Ishikawa (cell line): ENCODE results near the gene EMC8.

Source experiments
- CEBPB ChIP-seq: IDR thresholded peaks from 2 replicates; pipeline ENCODE4 v1.6.1; 2012
- CREB1 ChIP-seq: IDR thresholded peaks from 2 replicates; pipeline ENCODE4 v1.6.1; 2012; ENCODE audit warnings: low read depth
- EGR1 ChIP-seq: IDR thresholded peaks from 2 replicates; pipeline ENCODE4 v1.6.1; 2012
- EP300 ChIP-seq: IDR thresholded peaks from 2 replicates; pipeline ENCODE4 v1.6.1; 2012; ENCODE audit warnings: borderline replicate concordance
- FOXM1 ChIP-seq: IDR thresholded peaks from 2 replicates; pipeline ENCODE4 v1.6.1; 2012; ENCODE audit warnings: low read depth, borderline replicate concordance
- MAX ChIP-seq: IDR thresholded peaks from 2 replicates; pipeline ENCODE4 v1.6.1; 2012
- NFIC ChIP-seq: IDR thresholded peaks from 2 replicates; pipeline ENCODE4 v1.6.1; 2012
- RAD21 ChIP-seq: IDR thresholded peaks from 2 replicates; pipeline ENCODE4 v1.6.1; 2012; ENCODE audit warnings: low read depth
- REST ChIP-seq: IDR thresholded peaks from 2 replicates; pipeline ENCODE4 v1.6.1; 2012; ENCODE audit warnings: low read depth, mild to moderate bottlenecking
- TAF1 ChIP-seq: IDR thresholded peaks from 2 replicates; pipeline ENCODE4 v1.6.1; 2012; ENCODE audit warnings: low read depth, mild to moderate bottlenecking
- TCF12 ChIP-seq: IDR thresholded peaks from 2 replicates; pipeline ENCODE4 v1.6.1; 2012; ENCODE audit warnings: low read depth
- TEAD4 ChIP-seq: IDR thresholded peaks from 2 replicates; pipeline ENCODE4 v1.6.1; 2012
- USF1 ChIP-seq: IDR thresholded peaks from 2 replicates; pipeline ENCODE4 v1.6.1; 2012
- YY1 ChIP-seq: IDR thresholded peaks from 2 replicates; pipeline ENCODE4 v1.6.1; 2012; ENCODE audit warnings: low read depth
- ZBTB7A ChIP-seq: IDR thresholded peaks from 2 replicates; pipeline ENCODE4 v1.6.1; 2012; ENCODE audit warnings: low read depth

The EMC8 gene

GRCh38 chr16:85846461-85846860 lies 47.1 kb upstream of the EMC8 start:
- TF ChIP-seq EP300, result no peak
- TF ChIP-seq TCF12, result no peak
- no peak for TF ChIP-seq ZBTB7A
- TF ChIP-seq RAD21, result no peak
- no peak for TF ChIP-seq CEBPB
- TF ChIP-seq USF1, result no peak
- no peak for TF ChIP-seq FOXM1
- TF ChIP-seq MAX, result no peak
- TF ChIP-seq EGR1, result no peak
- TF ChIP-seq CREB1, result no peak
- TF ChIP-seq TEAD4, result no peak
- TF ChIP-seq YY1, result no peak
- no peak for TF ChIP-seq REST
- no peak for TF ChIP-seq NFIC
- no peak for TF ChIP-seq TAF1

- TF ChIP-seq MAX, result no peak
- no peak for TF ChIP-seq TEAD4
- no peak for TF ChIP-seq YY1
- no peak for TF ChIP-seq NFIC
- TF ChIP-seq FOXM1, result no peak
- TF ChIP-seq CEBPB, result no peak
Measured at GRCh38 chr16:85845266-85845665, 45.9 kb upstream of the EMC8 start.

GRCh38 chr16:85844786-85845185 lies 45.4 kb upstream of the EMC8 start:
- TF ChIP-seq USF1 (no peak), TCF12 (no peak)

GRCh38 chr16:85844169-85844481 lies 44.8 kb upstream of the EMC8 start:
- TF ChIP-seq TEAD4 (no peak), EP300 (no peak), TCF12 (no peak), RAD21 (no peak), YY1 (no peak), CEBPB (no peak), CREB1 (no peak), USF1 (no peak), TAF1 (no peak), FOXM1 (no peak), NFIC (no peak), REST (no peak), ZBTB7A (no peak), EGR1 (no peak), MAX (no peak)

GRCh38 chr16:85843471-85844168 lies 44.3 kb upstream of the EMC8 start:
- TF ChIP-seq YY1, result no peak
- TF ChIP-seq FOXM1, result no peak
- TF ChIP-seq TAF1, result no peak
- no peak for TF ChIP-seq EGR1
- TF ChIP-seq USF1, result no peak
- no peak for TF ChIP-seq TCF12
- no peak for TF ChIP-seq TEAD4

- TF ChIP-seq TAF1, result no peak
- TF ChIP-seq EGR1, result no peak
- no peak for TF ChIP-seq TEAD4
- TF ChIP-seq TCF12, result no peak
- TF ChIP-seq RAD21, result no peak
- no peak for TF ChIP-seq NFIC
- TF ChIP-seq YY1, result no peak
- TF ChIP-seq ZBTB7A, result no peak
- TF ChIP-seq FOXM1, result no peak
- TF ChIP-seq CREB1, result no peak
- no peak for TF ChIP-seq USF1
Measured at GRCh38 chr16:85842848-85843247, 43.5 kb upstream of the EMC8 start.
